Prostate gland (tissue), 2 donors: ENCODE results near the gene NCAPG2. TPM values are rescaled to one million over a fixed set of nuclear protein-coding genes. Genes with fewer than 3 reads are reported as not detected.

Source experiments
- DNase-seq: peaks from one replicate; pipeline ENCODE4 v3.0.0-alpha.2; 2019; ENCODE audit warnings: low spot score
- H3K27ac ChIP-seq, 2 donors: fragments of 200-600 bp; sonication (generic); 2 replicates each; pipeline ENCODE4 v1.5.1; 2017 to 2019
- H3K27me3 ChIP-seq: fragments of 200-600 bp; sonication (generic); replicated peaks from 2 replicates; pipeline ENCODE4 v1.5.1; 2019; ENCODE audit not compliant: insufficient read depth
- H3K36me3 ChIP-seq, 2 donors: fragments of 200-600 bp; sonication (generic); 1 replicate in 1 of 2; 2 replicates in 1 of 2; pipeline versions ENCODE4 v1.5.1 to v1.8.1; 2017 to 2019
- H3K4me1 ChIP-seq: fragments of 200-600 bp; sonication (generic); replicated peaks from 2 replicates; pipeline ENCODE4 v1.5.1; 2019
- H3K4me3 ChIP-seq, 2 donors: fragments of 200-600 bp; sonication (generic); 2 replicates each; pipeline ENCODE4 v1.5.1; 2017 to 2019
- H3K9me3 ChIP-seq: fragments of 200-600 bp; sonication (generic); 2 replicates; pipeline ENCODE4 v1.5.1; 2017
- CTCF ChIP-seq, 4 experiments: fragments of 200-600 bp in 2 of 4; fragments of 450-650 bp in 2 of 4; sonication (generic) in 2 of 4; IDR thresholded peaks; 1 replicate in 3 of 4; 2 replicates in 1 of 4; pipeline ENCODE4 v1.5.1; 2016 to 2019; ENCODE audit warnings: antibody characterized with exemption in 4 of 4, mild to moderate bottlenecking in 2 of 4, moderate library complexity in 2 of 4
- POLR2A ChIP-seq: fragments of 450-650 bp; IDR thresholded peaks from one replicate; pipeline ENCODE4 v1.6.1; 2016; ENCODE audit warnings: antibody characterized with exemption, mild to moderate bottlenecking
- POLR2AphosphoS5 ChIP-seq: sonication (generic); formaldehyde crosslinking; IDR thresholded peaks from one replicate; pipeline ENCODE4 v1.6.1; 2017; ENCODE audit warnings: antibody characterized with exemption
- WGBS: methylation state at CpG from one replicate; pipeline ENCODE4 v1.1.5; 2018; 5-methylcytosine and 5-hydroxymethylcytosine counted together
- intact Hi-C: fragments of 100-400 bp; cut with DNase I; formaldehyde crosslinking; loops from one replicate; pipeline ENCODE4 v1.14.2; 2022
- total RNA-seq, 2 donors: library from RNA; depleted of rRNA; stranded (reverse); fragments of >200 nt; gene quantifications; one replicate each; pipeline ENCODE4 v1.1.0, GENCODE V29; 2016

The NCAPG2 gene
- total RNA-seq, 2 donors from 2014 or later: 7.9 to 11.9 TPM

GRCh38 chr7:158663428-158663741 is 41.2 kb downstream of the NCAPG2 start:
- intact Hi-C loops: no loop called here
- Histone ChIP-seq H3K9me3 (no peaks in the 10 kb centered on the region), H3K4me3 (no peak overlapping the region), H3K4me1 (no peaks in the 10 kb centered on the region), H3K27me3 (no peaks in the 10 kb centered on the region), H3K36me3 (no peaks in the 10 kb centered on the region), H3K27ac (no peak overlapping the region)
- 88% methylated on average over 2 of the region's 2 CpGs for WGBS
- DNase-seq: no peak
- TF ChIP-seq POLR2AphosphoS5 (no peak), POLR2A (no peak), CTCF (IDR thresholded peaks at IDR 0.05) (no peak)

- no peak overlapping the region for H3K27ac ChIP-seq
These were observed 41.8 kb downstream of the NCAPG2 start for GRCh38 chr7:158662610-158663427.

GRCh38 chr7:158658475-158658874 is 46.1 kb downstream of the NCAPG2 start:
- 65% methylated on average over 2 of the region's 2 CpGs for WGBS
- no peak for DNase-seq
- H3K4me1 ChIP-seq: no peaks in the 10 kb centered on the region
- H3K9me3 ChIP-seq: no peaks in the 10 kb centered on the region
- no peaks in the 10 kb centered on the region for H3K27me3 ChIP-seq
- no peak overlapping the region for H3K4me3 ChIP-seq
- no peaks in the 10 kb centered on the region for H3K36me3 ChIP-seq
- intact Hi-C loops: no loop called here
- TF ChIP-seq POLR2AphosphoS5 (peak; percentile 45), CTCF (IDR thresholded peaks at IDR 0.05) (no peak)
- H3K27ac ChIP-seq: no peak overlapping the region

More at GRCh38 chr7:158662610-158663427, 41.8 kb downstream of the NCAPG2 start:
- no peak for DNase-seq
- 74% methylated on average over 14 of the region's 14 CpGs for WGBS
- no peaks in the 10 kb centered on the region for H3K36me3 ChIP-seq
- H3K4me3 ChIP-seq: no peak overlapping the region
- intact Hi-C loops: no loop called here
- TF ChIP-seq CTCF (IDR thresholded peaks at IDR 0.05) (no peak), POLR2AphosphoS5 (no peak), POLR2A (no peak)
- no peaks in the 10 kb centered on the region for H3K9me3 ChIP-seq
- no peaks in the 10 kb centered on the region for H3K27me3 ChIP-seq
- no peaks in the 10 kb centered on the region for H3K4me1 ChIP-seq

GRCh38 chr7:158657189-158657746 is 47.3 kb downstream of the NCAPG2 start:
- H3K4me3 ChIP-seq: no peak overlapping the region
- no peak for DNase-seq
- intact Hi-C loops: no loop called here
- H3K27ac ChIP-seq: no peak overlapping the region
- no peak for TF ChIP-seq CTCF (IDR thresholded peaks at IDR 0.05)
- TF ChIP-seq POLR2AphosphoS5: no peak
- no peak for TF ChIP-seq POLR2A
- H3K4me1 ChIP-seq: no peaks in the 10 kb centered on the region
- no peaks in the 10 kb centered on the region for H3K27me3 ChIP-seq
- H3K9me3 ChIP-seq: no peaks in the 10 kb centered on the region
- no peaks in the 10 kb centered on the region for H3K36me3 ChIP-seq
- WGBS: 95% methylated on average over 10 of the region's 10 CpGs

GRCh38 chr7:158655931-158656441 is 48.6 kb downstream of the NCAPG2 start:
- Histone ChIP-seq H3K36me3 (no peaks in the 10 kb centered on the region), H3K4me1 (no peaks in the 10 kb centered on the region), H3K4me3 (no peak overlapping the region), H3K9me3 (no peaks in the 10 kb centered on the region), H3K27ac (no peak overlapping the region), H3K27me3 (no peaks in the 10 kb centered on the region)
- intact Hi-C loops: no loop called here
- DNase-seq: no peak
- 87% methylated on average over 7 of the region's 7 CpGs for WGBS
- TF ChIP-seq CTCF (IDR thresholded peaks at IDR 0.05) (no peak), POLR2A (no peak), POLR2AphosphoS5 (no peak)
